Measurements from ENCODE around the gene INHA.

INHA gene

GRCh38 chr2:219540784-219541504, 31.2 kb upstream of the INHA start:
- no peak for DNase-seq

- peak; percentile 42 to 84 (median 69) for DNase-seq
Observed at GRCh38 chr2:219541611-219542180, 30.4 kb upstream of the INHA start.

- peak in 1 of 14 donors; percentile 39 for DNase-seq
Observed at GRCh38 chr2:219542931-219543595, 29.0 kb upstream of the INHA start.

- peak; percentile 80 to 99 (median 96) for DNase-seq
Observed at GRCh38 chr2:219543596-219544358, 28.3 kb upstream of the INHA start, which contains the start of the genes CHPF and TMEM198. TSS of gene CHPF (minus strand) at chr2:219543809. CDS start at chr2:219543538, 271 bp downstream. TSS of gene TMEM198 (plus strand) at chr2:219544028. CDS start at chr2:219544728, 700 bp downstream.

- DNase-seq: peak in 1 of 14 donors; percentile 18
Observed at GRCh38 chr2:219544567-219544966, 27.5 kb upstream of the INHA start.

- DNase-seq: no peak
Observed at GRCh38 chr2:219545295-219545942, 26.7 kb upstream of the INHA start.

- no peak for DNase-seq
Observed at GRCh38 chr2:219545943-219546352, 26.2 kb upstream of the INHA start.

GRCh38 chr2:219547621-219548020, 24.5 kb upstream of the INHA start:
- no peak for DNase-seq

GRCh38 chr2:219548990-219549389, 23.1 kb upstream of the INHA start:
- no peak for DNase-seq

GRCh38 chr2:219549619-219550018, 22.5 kb upstream of the INHA start:
- no peak for DNase-seq

- DNase-seq: peak in 2 of 14 donors; percentile 24 to 31
Observed at GRCh38 chr2:219551441-219552381, 20.4 kb upstream of the INHA start.

GRCh38 chr2:219552382-219553167, 19.5 kb upstream of the INHA start:
- peak; percentile 13 to 92 (median 80) for DNase-seq

- no peak for DNase-seq
Observed at GRCh38 chr2:219553168-219553417, 19.0 kb upstream of the INHA start.

- no peak for DNase-seq
Observed at GRCh38 chr2:219553463-219553963, 18.6 kb upstream of the INHA start.

GRCh38 chr2:219554350-219554749, 17.8 kb upstream of the INHA start:
- no peak for DNase-seq

GRCh38 chr2:219555956-219556355, 16.2 kb upstream of the INHA start:
- DNase-seq: no peak

- DNase-seq: no peak
Observed at GRCh38 chr2:219556413-219556812, 15.7 kb upstream of the INHA start.

- no peak for DNase-seq
Observed at GRCh38 chr2:219557320-219557719, 14.8 kb upstream of the INHA start.

- no peak for DNase-seq
Observed at GRCh38 chr2:219557791-219558785, 14.0 kb upstream of the INHA start.
